ENCODE results near the gene SH3RF3.

SH3RF3 gene

DNA sequence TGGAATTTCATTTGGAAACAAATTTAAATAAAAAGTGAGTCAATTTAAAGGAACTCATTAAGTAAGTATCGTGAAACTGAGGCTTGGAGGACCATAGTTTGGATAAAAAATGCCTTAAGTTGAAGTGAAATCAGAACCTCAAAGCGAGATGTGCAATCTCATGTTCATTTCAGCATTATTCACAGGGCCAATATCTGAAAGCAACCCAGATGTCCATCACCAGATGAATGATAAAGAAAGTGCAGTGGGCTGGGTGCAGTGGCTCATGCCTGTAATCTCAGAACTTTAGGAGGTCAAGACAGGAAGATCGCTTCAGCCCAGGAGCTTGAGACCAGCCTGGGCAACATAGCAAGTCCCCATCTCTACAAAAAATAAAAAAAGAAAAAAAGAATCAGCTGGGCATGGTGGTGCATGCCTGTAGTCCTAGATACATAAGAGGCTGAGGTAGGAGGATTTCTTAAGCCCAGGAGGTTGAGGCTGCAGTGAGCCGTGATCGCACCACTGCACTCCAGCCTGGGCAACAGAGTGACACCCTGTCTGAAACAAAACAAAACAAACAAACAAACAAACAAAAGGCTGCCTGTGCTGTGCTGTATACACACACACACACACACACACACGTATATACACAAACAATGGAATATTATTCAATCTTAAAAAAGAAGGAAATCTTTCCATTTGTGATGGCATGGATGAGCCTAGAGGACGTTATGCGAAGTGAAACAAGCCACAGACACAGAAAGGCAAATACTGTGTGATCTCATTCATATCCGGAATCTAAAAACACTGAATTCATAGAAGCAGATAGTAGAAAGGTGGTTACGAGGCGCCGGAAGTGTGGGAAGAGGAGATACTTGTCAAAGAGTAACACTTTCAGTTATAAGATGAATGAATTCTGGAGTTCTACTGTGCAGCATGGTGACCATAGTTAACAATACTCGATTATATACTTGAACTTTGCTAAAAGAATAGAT is 14.5 kb downstream of the SH3RF3 start:
- H3K4me3 ChIP-seq (replicated peaks; ENCODE audit: low read depth, low read length), result no peak overlapping the region
- H3K36me3 ChIP-seq (ENCODE audit: control insufficient read depth, insufficient read depth, low read length), result no peaks in the 10 kb centered on the region
- peak; percentile 54 for DNase-seq (ENCODE audit: extremely low read depth, insufficient read length)
- no peak for TF ChIP-seq CTCF (IDR thresholded peaks at IDR 0.05; ENCODE audit: insufficient read depth, low read length, poor library complexity, severe bottlenecking)
- H3K27me3 ChIP-seq (replicated peaks; ENCODE audit: control insufficient read depth, insufficient read depth, low read length), result no peaks in the 10 kb centered on the region; the same call in none of the 2 replicates

- DNase-seq (ENCODE audit: extremely low read depth, insufficient read length), result no peak
- H3K36me3 ChIP-seq (ENCODE audit: control insufficient read depth, insufficient read depth, low read length), result no peaks in the 10 kb centered on the region
- no peaks in the 10 kb centered on the region; the same call in none of the 2 replicates for H3K27me3 ChIP-seq (replicated peaks; ENCODE audit: control insufficient read depth, insufficient read depth, low read length)
- H3K4me3 ChIP-seq (replicated peaks; ENCODE audit: low read depth, low read length), result no peak overlapping the region
- TF ChIP-seq CTCF (IDR thresholded peaks at IDR 0.05; ENCODE audit: insufficient read depth, low read length, poor library complexity, severe bottlenecking), result no peak
Measured at GRCh38 chr2:109144271-109144670, 15.3 kb downstream of the SH3RF3 start.

GRCh38 chr2:109144721-109145120 is 15.7 kb downstream of the SH3RF3 start:
- Histone ChIP-seq H3K27me3 (replicated peaks; ENCODE audit: control insufficient read depth, insufficient read depth, low read length) (no peaks in the 10 kb centered on the region; the same call in none of the 2 replicates), H3K36me3 (ENCODE audit: control insufficient read depth, insufficient read depth, low read length) (no peaks in the 10 kb centered on the region), H3K4me3 (replicated peaks; ENCODE audit: low read depth, low read length) (no peak overlapping the region)
- no peak for TF ChIP-seq CTCF (IDR thresholded peaks at IDR 0.05; ENCODE audit: insufficient read depth, low read length, poor library complexity, severe bottlenecking)
- DNase-seq (ENCODE audit: extremely low read depth, insufficient read length), result no peak

DNA sequence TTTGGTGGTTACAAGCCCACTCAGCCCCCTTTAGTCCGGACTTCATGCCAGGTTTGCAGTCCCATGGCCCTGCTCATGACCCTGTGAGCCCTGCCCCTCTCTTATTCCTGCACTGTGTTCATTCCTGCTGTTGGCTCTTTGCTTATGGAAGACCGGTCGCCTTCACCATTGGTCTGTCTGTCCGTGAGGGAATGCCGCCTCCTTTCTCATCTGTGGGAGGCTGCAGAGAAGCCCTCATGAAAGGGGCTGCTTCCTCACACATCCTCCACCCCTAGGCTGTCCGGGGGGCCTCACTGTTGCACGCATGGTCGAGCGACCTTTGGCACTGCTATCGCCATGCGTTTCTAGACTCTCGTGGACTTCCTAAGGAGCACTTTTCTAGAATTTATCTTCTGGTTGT is 16.3 kb downstream of the SH3RF3 start:
- no peaks in the 10 kb centered on the region; the same call in none of the 2 replicates for H3K27me3 ChIP-seq (replicated peaks; ENCODE audit: control insufficient read depth, insufficient read depth, low read length)
- no peaks in the 10 kb centered on the region for H3K36me3 ChIP-seq (ENCODE audit: control insufficient read depth, insufficient read depth, low read length)
- TF ChIP-seq CTCF (IDR thresholded peaks at IDR 0.05; ENCODE audit: insufficient read depth, low read length, poor library complexity, severe bottlenecking), result no peak

DNA sequence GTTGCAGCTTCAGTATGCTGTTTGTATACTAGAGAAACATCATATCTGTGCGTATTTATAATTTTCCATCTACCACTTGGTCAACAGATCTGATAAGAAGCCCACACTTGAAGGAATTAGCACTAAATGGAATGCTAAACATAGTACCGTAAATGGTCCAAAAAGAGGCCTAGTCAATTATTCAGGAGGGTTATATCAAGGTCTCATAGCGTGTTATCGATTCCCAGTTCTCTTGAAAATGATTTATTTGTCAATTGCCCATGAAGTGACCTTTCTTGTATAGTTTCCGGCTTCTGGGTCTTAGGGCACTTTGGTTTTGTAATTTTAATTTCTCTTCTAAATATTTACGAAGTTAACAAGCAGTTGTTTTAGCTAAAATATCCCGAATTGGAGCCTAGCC is 18.4 kb downstream of the SH3RF3 start:
- Histone ChIP-seq H3K4me3 (replicated peaks; ENCODE audit: low read depth, low read length) (no peak overlapping the region), H3K36me3 (ENCODE audit: control insufficient read depth, insufficient read depth, low read length) (no peaks in the 10 kb centered on the region), H3K27me3 (replicated peaks; ENCODE audit: control insufficient read depth, insufficient read depth, low read length) (no peaks in the 10 kb centered on the region; the same call in none of the 2 replicates)
- TF ChIP-seq CTCF (IDR thresholded peaks at IDR 0.05; ENCODE audit: insufficient read depth, low read length, poor library complexity, severe bottlenecking), result no peak
- DNase-seq (ENCODE audit: extremely low read depth, insufficient read length), result no peak

More for the DNA sequence above, 16.3 kb downstream of the SH3RF3 start:
- no peak overlapping the region for H3K4me3 ChIP-seq (replicated peaks; ENCODE audit: low read depth, low read length)
- DNase-seq (ENCODE audit: extremely low read depth, insufficient read length), result no peak
